HepG2 (cell line): ENCODE measurements around the gene FEV. TPM values are rescaled to one million over a fixed set of nuclear protein-coding genes. Genes with fewer than 3 reads are reported as not detected.

Experiments used
- ATF7 ChIP-seq, 2 experiments: fragments of 450-650 bp in 1 of 2; sonication (generic) in 1 of 2; formaldehyde crosslinking in 1 of 2; IDR thresholded peaks; 2 replicates each; pipeline versions ENCODE4 v1.4.0 to v1.6.1; 2016 to 2020; ENCODE audit warnings: antibody characterized with exemption in 1 of 2, mild to moderate bottlenecking in 1 of 2, missing genetic modification reagents in 1 of 2
- EED ChIP-seq: sonication (generic); formaldehyde crosslinking; IDR thresholded peaks from 2 replicates; pipeline ENCODE4 v1.5.0; 2020; ENCODE audit warnings: mild to moderate bottlenecking, missing genetic modification reagents
- SNAPC2 ChIP-seq: sonication (generic); formaldehyde crosslinking; IDR thresholded peaks from 2 replicates; pipeline ENCODE4 v1.8.1; 2022; ENCODE audit warnings: mild to moderate bottlenecking, missing genetic modification reagents
- SRF ChIP-seq: IDR thresholded peaks from 2 replicates; pipeline ENCODE4 v1.6.1; 2011; ENCODE audit warnings: mild to moderate bottlenecking, low read depth, low read length, moderate library complexity
- ZNF431 ChIP-seq: sonication (generic); formaldehyde crosslinking; IDR thresholded peaks from 2 replicates; pipeline ENCODE4 v1.9.0; 2022; ENCODE audit warnings: missing genetic modification reagents, low read depth, mild to moderate bottlenecking, borderline replicate concordance
- ZNF552 ChIP-seq: sonication (generic); formaldehyde crosslinking; IDR thresholded peaks from 2 replicates; pipeline ENCODE4 v1.9.0; 2022; ENCODE audit warnings: missing genetic modification reagents, mild to moderate bottlenecking, borderline replicate concordance
- ZNF75D ChIP-seq: sonication (generic); formaldehyde crosslinking; IDR thresholded peaks from 2 replicates; pipeline ENCODE4 v1.8.1; 2023; ENCODE audit warnings: missing genetic modification reagents, mild to moderate bottlenecking, borderline replicate concordance
- polyA plus RNA-seq, 8 experiments: library from polyadenylated mRNA; depleted of rRNA in 3 of 8; stranded (reverse) in 7 of 8; unstranded in 1 of 8; fragments of >200 nt; fragmentation: Illumina TruSeq in 4 of 8; extraction: Trizol in 4 of 8; gene quantifications; 2 replicates each; pipeline versions ENCODE4 v1.2.1 to v1.2.3, GENCODE V29; 2011 to 2016; ENCODE audit warnings: low read depth in 4 of 8, missing spikeins in 1 of 8, mixed read lengths in 1 of 8; ENCODE audit not compliant: insufficient read depth in 1 of 8
- total RNA-seq, 5 experiments: library from RNA; depleted of rRNA; stranded (reverse); fragments of >200 nt; fragmentation: Illumina TruSeq; extraction: Trizol; gene quantifications; 2 replicates each; pipeline ENCODE4 v1.2.3, GENCODE V29; 2016; ENCODE audit warnings: low read depth in 1 of 5
- TF ChIP-seq, protein P1 (sequence below): sonication (generic); formaldehyde crosslinking; IDR thresholded peaks from 2 replicates; pipeline ENCODE4 v1.4.0; 2020; ENCODE audit warnings: low read depth, missing genetic modification reagents
- TF ChIP-seq, protein P2 (sequence below): sonication (generic); formaldehyde crosslinking; IDR thresholded peaks from 2 replicates; pipeline ENCODE4 v1.4.0; 2020; ENCODE audit warnings: missing genetic modification reagents; ENCODE audit errors: not compliant biosample characterization
- TF ChIP-seq, protein P3 (sequence below): sonication (generic); formaldehyde crosslinking; IDR thresholded peaks from 2 replicates; pipeline ENCODE4 v1.8.0; 2022; ENCODE audit warnings: missing genetic modification reagents, mild to moderate bottlenecking, moderate library complexity, borderline replicate concordance
- TF ChIP-seq, protein P4 (sequence below): sonication (generic); formaldehyde crosslinking; IDR thresholded peaks from 2 replicates; pipeline ENCODE4 v1.8.1; 2023; ENCODE audit warnings: mild to moderate bottlenecking, moderate library complexity, missing genetic modification reagents

FEV gene
- total and polyA plus RNA-seq, 2 of the 13 experiments (the other 11 are each of a cell fraction or from before 2014, with no cell fraction given) = not detected

DNA sequence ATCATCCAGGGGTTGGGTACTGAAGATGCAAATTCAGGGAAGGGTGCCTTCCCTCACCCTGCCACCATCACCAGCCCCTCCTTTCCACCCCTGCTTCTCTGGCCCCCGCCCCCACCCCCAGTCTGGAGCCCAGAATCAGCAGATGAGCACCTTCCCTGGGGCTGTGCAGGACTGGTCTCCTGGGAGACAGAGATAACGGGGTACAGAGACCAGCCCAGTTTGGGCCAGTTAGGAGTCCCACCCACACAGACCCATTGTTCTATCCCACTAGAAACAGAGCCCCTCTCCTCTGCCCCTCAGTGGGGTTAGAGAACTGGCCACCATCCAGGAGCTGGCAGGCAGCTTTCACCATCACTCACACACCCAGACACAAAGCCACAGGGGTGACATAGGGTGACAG is 12.7 kb upstream of the FEV start (continued):
- TF ChIP-seq, protein P1, sequence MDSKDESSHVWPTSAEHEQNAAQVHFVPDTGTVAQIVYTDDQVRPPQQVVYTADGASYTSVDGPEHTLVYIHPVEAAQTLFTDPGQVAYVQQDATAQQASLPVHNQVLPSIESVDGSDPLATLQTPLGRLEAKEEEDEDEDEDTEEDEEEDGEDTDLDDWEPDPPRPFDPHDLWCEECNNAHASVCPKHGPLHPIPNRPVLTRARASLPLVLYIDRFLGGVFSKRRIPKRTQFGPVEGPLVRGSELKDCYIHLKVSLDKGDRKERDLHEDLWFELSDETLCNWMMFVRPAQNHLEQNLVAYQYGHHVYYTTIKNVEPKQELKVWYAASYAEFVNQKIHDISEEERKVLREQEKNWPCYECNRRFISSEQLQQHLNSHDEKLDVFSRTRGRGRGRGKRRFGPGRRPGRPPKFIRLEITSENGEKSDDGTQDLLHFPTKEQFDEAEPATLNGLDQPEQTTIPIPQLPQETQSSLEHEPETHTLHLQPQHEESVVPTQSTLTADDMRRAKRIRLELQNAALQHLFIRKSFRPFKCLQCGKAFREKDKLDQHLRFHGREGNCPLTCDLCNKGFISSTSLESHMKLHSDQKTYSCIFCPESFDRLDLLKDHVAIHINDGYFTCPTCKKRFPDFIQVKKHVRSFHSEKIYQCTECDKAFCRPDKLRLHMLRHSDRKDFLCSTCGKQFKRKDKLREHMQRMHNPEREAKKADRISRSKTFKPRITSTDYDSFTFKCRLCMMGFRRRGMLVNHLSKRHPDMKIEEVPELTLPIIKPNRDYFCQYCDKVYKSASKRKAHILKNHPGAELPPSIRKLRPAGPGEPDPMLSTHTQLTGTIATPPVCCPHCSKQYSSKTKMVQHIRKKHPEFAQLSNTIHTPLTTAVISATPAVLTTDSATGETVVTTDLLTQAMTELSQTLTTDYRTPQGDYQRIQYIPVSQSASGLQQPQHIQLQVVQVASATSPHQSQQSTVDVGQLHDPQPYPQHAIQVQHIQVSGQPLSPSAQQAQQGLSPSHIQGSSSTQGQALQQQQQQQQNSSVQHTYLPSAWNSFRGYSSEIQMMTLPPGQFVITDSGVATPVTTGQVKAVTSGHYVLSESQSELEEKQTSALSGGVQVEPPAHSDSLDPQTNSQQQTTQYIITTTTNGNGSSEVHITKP (CRISPR knock-in tag) = no peak
- TF ChIP-seq SRF = no peak
- no peak for TF ChIP-seq ATF7 (IDR thresholded peaks at IDR 0.05)
- no peak for TF ChIP-seq ATF7 (CRISPR knock-in tag; IDR thresholded peaks at IDR 0.05)
- TF ChIP-seq SNAPC2 (CRISPR knock-in tag) = no peak
- TF ChIP-seq, protein P2, sequence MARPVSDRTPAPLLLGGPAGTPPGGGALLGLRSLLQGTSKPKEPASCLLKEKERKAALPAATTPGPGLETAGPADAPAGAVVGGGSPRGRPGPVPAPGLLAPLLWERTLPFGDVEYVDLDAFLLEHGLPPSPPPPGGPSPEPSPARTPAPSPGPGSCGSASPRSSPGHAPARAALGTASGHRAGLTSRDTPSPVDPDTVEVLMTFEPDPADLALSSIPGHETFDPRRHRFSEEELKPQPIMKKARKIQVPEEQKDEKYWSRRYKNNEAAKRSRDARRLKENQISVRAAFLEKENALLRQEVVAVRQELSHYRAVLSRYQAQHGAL (CRISPR knock-in tag) = no peak
- TF ChIP-seq, protein P3, sequence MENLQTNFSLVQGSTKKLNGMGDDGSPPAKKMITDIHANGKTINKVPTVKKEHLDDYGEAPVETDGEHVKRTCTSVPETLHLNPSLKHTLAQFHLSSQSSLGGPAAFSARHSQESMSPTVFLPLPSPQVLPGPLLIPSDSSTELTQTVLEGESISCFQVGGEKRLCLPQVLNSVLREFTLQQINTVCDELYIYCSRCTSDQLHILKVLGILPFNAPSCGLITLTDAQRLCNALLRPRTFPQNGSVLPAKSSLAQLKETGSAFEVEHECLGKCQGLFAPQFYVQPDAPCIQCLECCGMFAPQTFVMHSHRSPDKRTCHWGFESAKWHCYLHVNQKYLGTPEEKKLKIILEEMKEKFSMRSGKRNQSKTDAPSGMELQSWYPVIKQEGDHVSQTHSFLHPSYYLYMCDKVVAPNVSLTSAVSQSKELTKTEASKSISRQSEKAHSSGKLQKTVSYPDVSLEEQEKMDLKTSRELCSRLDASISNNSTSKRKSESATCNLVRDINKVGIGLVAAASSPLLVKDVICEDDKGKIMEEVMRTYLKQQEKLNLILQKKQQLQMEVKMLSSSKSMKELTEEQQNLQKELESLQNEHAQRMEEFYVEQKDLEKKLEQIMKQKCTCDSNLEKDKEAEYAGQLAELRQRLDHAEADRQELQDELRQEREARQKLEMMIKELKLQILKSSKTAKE (CRISPR knock-in tag) = no peak
- TF ChIP-seq, protein P4, sequence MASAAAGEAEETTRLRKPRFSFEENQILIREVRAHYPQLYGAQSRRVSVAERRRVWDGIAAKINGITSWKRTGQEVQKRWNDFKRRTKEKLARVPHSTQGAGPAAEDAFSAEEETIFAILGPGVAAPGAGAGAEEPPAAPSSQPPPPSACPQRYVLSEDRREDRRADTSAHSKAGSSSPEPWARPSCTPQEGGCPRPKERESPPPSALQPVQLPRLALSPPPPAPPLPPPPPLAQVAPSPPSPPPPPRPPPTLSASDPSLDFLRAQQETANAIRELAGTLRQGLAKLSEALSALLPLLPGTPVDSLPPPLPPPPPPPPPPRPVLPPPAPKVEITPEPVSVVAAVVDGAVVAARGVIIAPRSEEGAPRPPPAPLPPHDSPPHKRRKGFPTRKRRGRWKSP (CRISPR knock-in tag) = no peak
- no peak for TF ChIP-seq ZNF75D
- TF ChIP-seq EED (CRISPR knock-in tag) = no peak
- no peak for TF ChIP-seq ZNF552 (CRISPR knock-in tag)
- TF ChIP-seq ZNF431 (CRISPR knock-in tag) = no peak
